Right cardiac atrium (tissue), 5 donors: ENCODE measurements around the gene ZNF791. TPM values are rescaled to one million over a fixed set of nuclear protein-coding genes. Genes with fewer than 3 reads are reported as not detected.
"Not testable (repeated sequence)": the region's sequence is repeated elsewhere in the genome, so short reads cannot be mapped to it uniquely, and the experiment has no call there.

ENCODE experiments used
- ATAC-seq, 2 donors: fragments of 200-7000 bp; cut with Tn5 transposase; one replicate each; pipeline versions ENCODE4 v1.8.0 to v1.9.1; 2020; ENCODE audit warnings: moderate library complexity in 2 of 2, mild to moderate bottlenecking in 1 of 2
- DNase-seq, 3 donors: peaks; one replicate each; pipeline ENCODE4 v3.0.0-alpha.2; 2020
- H3K27ac ChIP-seq: one replicate; pipeline ENCODE4 v1.5.1; 2013; ENCODE audit warnings: mild to moderate bottlenecking, low read length, control low read depth, moderate library complexity
- H3K27me3 ChIP-seq: one replicate; pipeline ENCODE4 v1.6.1; 2013; ENCODE audit not compliant: control insufficient read depth, insufficient read depth
- H3K4me1 ChIP-seq: one replicate; pipeline ENCODE4 v1.6.1; 2013; ENCODE audit warnings: low read length; ENCODE audit not compliant: control insufficient read depth, insufficient read depth
- H3K4me3 ChIP-seq: one replicate; pipeline ENCODE4 v1.5.1; 2013; ENCODE audit warnings: low read length, control low read depth
- H3K9me3 ChIP-seq: one replicate; pipeline ENCODE4 v1.6.1; 2013; ENCODE audit warnings: low read length; ENCODE audit not compliant: control insufficient read depth
- WGBS: extraction: QIAGEN DNeasy Blood & Tissue Kit; methylation state at CpG from one replicate; pipeline ENCODE4 v1.1.7; 2013; 5-methylcytosine and 5-hydroxymethylcytosine counted together
- intact Hi-C, 4 donors: fragments of 100-400 bp; cut with DNase I; formaldehyde crosslinking; loops; one replicate each; pipeline versions ENCODE4 v1.11.0 to v1.14.0; 2022 to 2023
- polyA plus RNA-seq: library from polyadenylated mRNA; stranded (reverse); fragments of 200-250 nt; gene quantifications from one replicate; pipeline ENCODE4 v1.2.3, GENCODE V29; 2013
- total RNA-seq, 4 donors: library from RNA; stranded (reverse); fragmentation: NEBNext Ultra II Directional; extraction: Animal tissue kit (Norgen Biotek cat#: 25700); gene quantifications; one replicate each; pipeline ENCODE4 v1.2.1, GENCODE V29; 2021
- donor health status: healthy with polysubstance abuse.
- donor health status: DM: no; HTN: yes; CAD: no.
- donor health status: DM: no; HTN: no; CAD: no.
- donor health status: DM: no; HTN: yes; CAD: no; lungs with severe emphysema.
- donor health status: DM: yes; HTN: yes; CAD: no.

The ZNF791 gene
- total and polyA plus RNA-seq, 5 donors = 6.8 to 26.7 (median 20.8) TPM

DNA sequence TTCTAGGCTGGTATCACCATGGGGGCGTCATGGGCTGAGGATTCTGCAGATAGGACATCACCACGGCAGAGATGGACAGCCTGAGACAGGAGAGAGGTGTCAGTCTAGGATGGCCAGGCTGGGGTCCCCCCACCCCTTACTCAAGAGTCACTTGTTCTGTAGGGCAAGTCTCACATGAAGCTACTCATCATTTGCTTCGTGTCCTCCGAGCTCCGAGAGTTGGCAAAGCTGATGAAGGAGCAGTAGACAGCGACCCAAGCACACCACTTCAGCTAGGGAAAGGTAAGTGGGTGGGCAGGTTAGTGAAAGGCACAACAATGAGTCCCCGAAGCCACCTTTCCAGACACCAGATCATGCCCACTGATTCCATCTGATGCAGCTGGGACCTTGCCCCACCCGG is 57.6 kb downstream of the ZNF791 start:
- Histone ChIP-seq H3K27me3 (no peaks in the 10 kb centered on the region), H3K9me3 (no peaks in the 10 kb centered on the region), H3K4me1 (peaks cover 7% of the 10 kb centered on the region), H3K4me3 (peak overlapping the region; percentile 59), H3K27ac (no peak overlapping the region)
- ATAC-seq (no peak), DNase-seq (no peak)
- 67% methylated on average over 8 of the region's 8 CpGs for WGBS
- intact Hi-C loops = loop anchor here in 1 of 4 donors (10.0 kb wide), 1 partner anchor 104 kb away; no protein-coding TSS in a partner anchor

DNA sequence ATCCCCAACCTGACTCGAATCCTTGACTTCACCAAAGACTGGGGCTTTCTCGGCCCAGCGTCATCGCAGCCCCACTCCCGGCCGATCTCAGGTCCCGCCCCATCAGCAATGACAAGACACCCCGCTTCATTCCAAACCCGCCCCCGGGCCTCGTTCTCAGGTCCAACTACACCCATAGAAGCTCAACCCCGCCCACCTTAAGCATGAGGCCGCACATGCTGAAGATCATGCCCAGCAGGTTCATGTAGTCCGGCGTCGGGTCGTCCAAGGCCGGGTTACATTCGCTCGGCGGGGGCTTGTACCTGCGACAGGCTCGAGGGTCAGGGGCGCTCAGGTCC is 58.2 kb downstream of the ZNF791 start:
- peak; percentile 58 to 84 (median 80) for DNase-seq
- intact Hi-C loops = loop anchor here in 1 of 4 donors (10.0 kb wide), 1 partner anchor 104 kb away; no protein-coding TSS in a partner anchor
- peaks cover 7% of the 10 kb centered on the region for H3K4me1 ChIP-seq

DNA sequence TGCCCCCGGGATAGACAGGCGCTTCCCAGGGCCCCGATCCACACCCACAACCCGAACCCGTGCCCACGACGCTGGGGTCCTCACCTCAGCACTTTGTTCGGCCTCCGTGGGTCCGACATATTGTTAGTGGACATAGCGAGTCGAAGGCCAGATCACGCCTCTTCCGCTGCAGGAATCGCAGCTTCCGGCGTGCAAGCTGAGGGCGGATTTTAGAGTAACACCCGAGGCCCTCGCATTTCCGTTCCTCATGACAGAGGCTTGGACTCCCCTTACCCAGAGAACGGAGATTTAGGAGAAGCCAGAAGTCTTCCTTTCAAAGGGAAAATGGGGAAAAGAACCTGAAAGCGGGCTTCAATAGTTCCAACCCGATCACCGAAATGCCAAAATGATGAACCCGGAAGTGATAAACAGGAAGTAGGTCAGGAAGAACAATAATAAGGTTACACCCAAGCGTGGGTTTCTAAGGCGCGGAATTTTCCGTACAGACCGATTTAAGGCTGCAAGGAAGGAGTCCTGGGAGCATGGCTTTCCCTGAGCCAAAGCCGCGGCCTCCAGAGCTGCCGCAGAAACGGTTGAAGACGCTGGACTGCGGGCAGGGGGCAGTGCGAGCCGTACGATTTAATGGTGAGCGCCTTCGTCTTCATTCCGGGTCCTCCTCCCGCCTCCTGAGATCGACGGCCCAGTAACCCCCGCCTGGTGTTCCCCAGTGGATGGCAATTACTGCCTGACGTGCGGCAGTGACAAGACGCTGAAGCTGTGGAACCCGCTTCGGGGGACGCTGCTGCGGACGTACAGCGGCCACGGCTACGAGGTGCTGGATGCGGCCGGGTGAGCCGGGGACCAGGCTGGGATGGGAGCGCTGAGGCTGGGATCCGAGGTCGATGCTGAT is 58.8 kb downstream of the ZNF791 start:
- Histone ChIP-seq H3K27ac (peak overlapping the region; percentile 97), H3K9me3 (no peaks in the 10 kb centered on the region), H3K4me3 (peak overlapping the region; percentile 59), H3K27me3 (no peaks in the 10 kb centered on the region), H3K4me1 (peaks cover 7% of the 10 kb centered on the region)
- intact Hi-C loops = loop anchor here in 2 of 4 donors (10.0 kb wide), 2 partner anchors 105 to 175 kb away; no protein-coding TSS in a partner anchor
- ATAC-seq = peak; percentile 67 to 69
- under 1% methylated on average over 64 of the region's 64 CpGs for WGBS
- DNase-seq = peak; percentile 81 to 93 (median 88)

More for the DNA sequence above, 58.2 kb downstream of the ZNF791 start:
- Histone ChIP-seq H3K27ac (peak overlapping the region; percentile 97), H3K9me3 (no peaks in the 10 kb centered on the region), H3K27me3 (no peaks in the 10 kb centered on the region), H3K4me3 (peak overlapping the region; percentile 59)
- under 1% methylated on average over 24 of the region's 24 CpGs for WGBS
- peak; percentile 7 to 10 for ATAC-seq

DNA sequence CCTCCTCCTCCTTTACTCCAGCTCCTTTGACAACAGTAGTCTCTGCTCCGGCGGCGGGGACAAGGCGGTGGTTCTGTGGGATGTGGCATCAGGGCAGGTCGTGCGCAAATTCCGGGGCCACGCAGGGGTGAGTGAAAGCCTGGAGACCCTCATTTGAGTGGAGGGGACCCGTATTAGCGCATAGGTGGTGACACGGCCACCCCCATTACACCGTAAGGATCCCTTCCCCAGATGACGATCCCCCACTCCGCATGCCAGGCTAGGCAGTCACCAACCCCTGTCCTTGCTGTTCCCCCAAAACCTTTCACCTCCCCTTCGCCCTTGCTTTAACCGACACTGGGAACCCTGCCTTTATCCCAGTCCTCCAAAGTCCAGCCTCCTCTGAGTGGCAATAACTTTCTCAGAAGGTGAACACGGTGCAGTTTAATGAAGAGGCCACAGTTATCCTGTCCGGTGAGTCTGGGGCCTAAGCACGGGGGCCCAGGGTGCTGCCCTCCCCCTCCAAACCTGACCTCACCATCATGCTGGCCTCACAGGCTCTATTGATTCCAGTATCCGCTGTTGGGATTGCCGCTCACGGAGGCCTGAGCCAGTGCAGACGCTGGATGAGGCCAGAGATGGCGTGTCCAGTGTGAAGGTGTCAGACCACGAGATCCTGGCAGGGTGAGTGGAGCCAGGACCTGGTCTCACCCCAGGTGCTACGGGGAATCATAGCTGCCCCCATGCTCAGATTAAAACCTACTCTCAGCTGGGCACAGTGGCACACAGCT is 59.6 kb downstream of the ZNF791 start:
- intact Hi-C loops = loop anchor here in 1 of 4 donors (10.0 kb wide), 1 partner anchor 174 kb away; no protein-coding TSS in a partner anchor
- Histone ChIP-seq H3K27me3 (no peaks in the 10 kb centered on the region), H3K27ac (no peak overlapping the region), H3K4me1 (peaks cover 7% of the 10 kb centered on the region), H3K9me3 (no peaks in the 10 kb centered on the region), H3K4me3 (peak overlapping the region; percentile 59)
- no peak for ATAC-seq
- peak in 1 of 3 donors; percentile 58 for DNase-seq
- WGBS = 41% methylated on average over 26 of the region's 26 CpGs

DNA sequence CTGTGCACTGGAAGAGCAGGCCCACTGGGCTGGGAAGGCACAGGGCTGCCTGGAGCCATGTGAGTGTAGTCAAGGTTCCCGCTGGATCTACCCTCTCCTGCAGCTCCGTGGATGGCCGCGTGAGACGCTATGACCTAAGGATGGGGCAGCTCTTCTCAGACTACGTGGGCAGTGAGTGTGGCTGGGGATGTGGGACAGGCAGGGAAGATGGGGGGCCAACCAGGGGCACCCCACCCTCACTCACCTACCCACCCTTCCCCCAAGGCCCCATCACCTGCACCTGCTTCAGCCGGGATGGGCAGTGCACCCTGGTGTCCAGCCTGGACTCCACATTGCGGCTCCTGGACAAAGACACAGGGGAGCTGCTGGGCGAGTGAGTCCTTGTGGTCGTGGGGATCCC is 62.0 kb downstream of the ZNF791 start:
- Histone ChIP-seq H3K27ac (no peak overlapping the region), H3K4me3 (no peak overlapping the region), H3K9me3 (no peaks in the 10 kb centered on the region), H3K27me3 (no peaks in the 10 kb centered on the region), H3K4me1 (peaks cover 3% of the 10 kb centered on the region)
- ATAC-seq (no peak), DNase-seq (no peak)
- intact Hi-C loops = loop anchor here in 1 of 4 donors (10.0 kb wide), 1 partner anchor 172 kb away; no protein-coding TSS in a partner anchor
- WGBS = 88% methylated on average over 10 of the region's 10 CpGs

DNA sequence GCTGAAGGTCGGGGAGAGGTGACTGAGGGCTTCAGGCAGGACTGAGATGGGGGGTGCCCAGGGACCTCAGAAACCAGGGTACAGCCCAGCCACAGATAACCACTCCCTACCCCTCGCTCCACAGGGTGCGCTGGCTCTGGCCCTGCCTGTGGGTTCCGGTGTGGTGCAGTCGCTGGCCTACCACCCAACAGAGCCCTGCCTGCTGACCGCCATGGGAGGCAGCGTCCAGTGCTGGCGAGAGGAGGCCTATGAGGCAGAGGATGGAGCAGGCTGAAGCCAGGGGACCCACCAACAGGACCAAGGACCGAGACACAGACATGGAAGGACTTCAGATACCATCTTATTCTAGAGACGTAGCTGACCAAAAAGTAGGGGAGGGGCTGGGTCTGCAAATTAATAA is 64.7 kb downstream of the ZNF791 start:
- H3K27me3 ChIP-seq = no peaks in the 10 kb centered on the region
- H3K27ac ChIP-seq = no peak overlapping the region
- DNase-seq = peak in 1 of 3 donors; percentile 40
- no peak overlapping the region for H3K4me3 ChIP-seq
- no peaks in the 10 kb centered on the region for H3K9me3 ChIP-seq
- ATAC-seq = no peak
- 93% methylated on average over 10 of the region's 10 CpGs for WGBS
- no peaks in the 10 kb centered on the region for H3K4me1 ChIP-seq
- intact Hi-C loops = loop anchor here in 1 of 4 donors (10.0 kb wide), 1 partner anchor 169 kb away; no protein-coding TSS in a partner anchor

DNA sequence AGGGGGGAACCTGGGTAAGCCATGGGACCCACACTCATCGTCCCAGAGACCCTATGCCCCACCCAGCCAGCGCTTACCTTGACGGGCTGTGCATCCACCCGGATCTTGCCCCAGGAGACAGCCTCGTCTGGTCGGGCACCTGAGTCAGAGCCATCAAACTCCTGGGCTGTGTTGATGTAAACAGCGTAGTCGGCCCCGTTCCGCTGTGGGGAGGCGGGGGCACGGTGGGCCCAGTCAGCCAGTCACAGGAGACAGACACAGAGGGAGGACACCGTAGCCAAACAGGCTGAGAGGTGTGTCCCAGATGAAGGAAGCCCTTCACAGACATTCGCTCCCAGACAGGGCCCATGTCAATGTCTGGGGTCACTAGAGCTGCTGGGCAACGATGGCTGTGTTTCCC is 65.2 kb downstream of the ZNF791 start:
- DNase-seq = peak in 2 of 3 donors; percentile 56 to 64
- H3K4me1 ChIP-seq = peaks cover 1% of the 10 kb centered on the region
- no peaks in the 10 kb centered on the region for H3K27me3 ChIP-seq
- no peak overlapping the region for H3K27ac ChIP-seq
- no peak overlapping the region for H3K4me3 ChIP-seq
- intact Hi-C loops = loop anchor here in 1 of 4 donors (10.0 kb wide), 1 partner anchor 169 kb away; no protein-coding TSS in a partner anchor
- H3K9me3 ChIP-seq = no peaks in the 10 kb centered on the region
- 88% methylated on average over 15 of the region's 15 CpGs for WGBS
- ATAC-seq = no peak

DNA sequence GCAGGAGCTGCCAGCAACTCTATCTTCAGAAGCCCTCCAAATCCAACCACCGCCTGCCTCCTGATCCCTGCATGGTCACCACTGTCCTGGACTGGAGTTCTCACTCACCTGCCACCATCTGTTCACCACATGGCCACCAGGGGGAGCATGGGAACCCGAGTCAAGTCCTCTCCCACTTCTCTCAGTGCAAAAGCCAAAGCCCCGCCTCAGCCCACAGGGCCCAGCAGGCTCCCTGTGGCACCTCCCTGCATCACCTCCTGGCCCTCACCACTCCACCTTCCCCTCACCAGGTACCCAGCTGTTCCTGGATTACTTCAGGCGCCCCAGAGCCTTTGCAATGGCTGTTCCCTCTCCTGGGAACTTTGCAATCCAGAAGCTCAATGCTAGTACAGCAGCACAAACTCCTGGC is 65.7 kb downstream of the ZNF791 start:
- peaks cover 2% of the 10 kb centered on the region for H3K4me1 ChIP-seq
- H3K9me3 ChIP-seq = no peaks in the 10 kb centered on the region
- WGBS = 24% methylated on average over 4 of the region's 4 CpGs
- H3K27me3 ChIP-seq = no peaks in the 10 kb centered on the region
- peak; percentile 38 to 54 for ATAC-seq
- no peak overlapping the region for H3K27ac ChIP-seq
- intact Hi-C loops = loop anchor here in 1 of 4 donors (10.0 kb wide), 1 partner anchor 168 kb away; no protein-coding TSS in a partner anchor
- H3K4me3 ChIP-seq = no peak overlapping the region
- DNase-seq = peak; percentile 85 to 93 (median 91)

DNA sequence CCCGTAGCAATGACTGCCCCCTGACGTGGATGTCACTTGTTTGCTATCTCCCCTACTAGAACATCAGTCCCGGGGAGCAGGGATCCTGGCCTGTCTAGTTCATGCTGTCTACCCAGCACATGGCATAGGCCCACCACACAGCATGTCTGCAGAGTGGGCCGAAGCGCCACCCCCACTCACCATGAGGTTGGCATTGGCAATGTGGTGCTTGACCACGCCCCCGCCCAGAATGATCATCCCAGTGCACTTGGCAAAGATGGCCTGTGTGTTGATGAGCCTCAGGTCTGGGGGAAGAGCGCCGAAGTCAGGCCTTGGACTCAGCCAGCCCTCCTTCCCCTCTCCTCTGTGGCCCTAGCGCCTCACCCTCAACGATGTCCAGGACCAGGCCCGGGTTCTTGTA is 66.2 kb downstream of the ZNF791 start:
- H3K4me3 ChIP-seq = no peak overlapping the region
- intact Hi-C loops = loop anchor here in 1 of 4 donors (10.0 kb wide), 1 partner anchor 168 kb away; no protein-coding TSS in a partner anchor
- WGBS = 89% methylated on average over 12 of the region's 12 CpGs
- ATAC-seq (no peak), DNase-seq (peak in 2 of 3 donors; percentile 50 to 53)
- no peaks in the 10 kb centered on the region for H3K9me3 ChIP-seq
- H3K27ac ChIP-seq = no peak overlapping the region
- H3K4me1 ChIP-seq = peaks cover 2% of the 10 kb centered on the region
- H3K27me3 ChIP-seq = no peaks in the 10 kb centered on the region

DNA sequence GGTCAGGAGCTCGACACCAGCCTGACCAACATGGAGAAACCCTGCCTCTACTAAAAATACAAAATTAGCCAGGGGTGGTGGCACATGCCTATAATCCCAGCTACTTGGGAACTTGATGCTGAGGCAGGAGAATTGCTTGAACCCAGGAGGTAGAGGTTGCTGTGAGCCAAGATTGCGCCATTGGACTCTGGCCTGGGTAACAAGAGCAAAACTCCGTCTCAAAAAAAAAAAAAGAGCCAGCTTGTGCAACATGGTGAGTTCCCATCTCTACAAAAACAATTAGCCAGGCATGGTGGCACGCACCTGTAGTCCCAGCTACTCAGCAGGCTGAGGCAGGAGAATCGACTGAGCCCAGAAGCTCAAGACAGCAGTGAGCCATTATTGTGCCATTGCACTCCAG is 67.3 kb downstream of the ZNF791 start:
- not testable (repeated sequence) for ATAC-seq, H3K4me1 ChIP-seq, DNase-seq, H3K27me3 ChIP-seq, H3K27ac ChIP-seq, H3K4me3 ChIP-seq, H3K9me3 ChIP-seq
- WGBS = 86% methylated on average over 5 of the region's 5 CpGs
- intact Hi-C loops = loop anchor here in 1 of 4 donors (10.0 kb wide), 1 partner anchor 167 kb away; no protein-coding TSS in a partner anchor
